Trophoblast cell (in vitro differentiated cells and primary cell): Measurements from ENCODE around the gene FOXD4L3.
"Not testable (repeated sequence)": the region's sequence is repeated elsewhere in the genome, so short reads cannot be mapped to it uniquely, and the experiment has no call there.

Source experiments
- DNase-seq, 2 donors: peaks; one replicate each; pipeline ENCODE4 v3.0.0-alpha.2; 2016
- H2AFZ ChIP-seq: 2 replicates; pipeline ENCODE4 v1.6.1; 2013; ENCODE audit warnings: low read length, moderate library complexity, mild to moderate bottlenecking; ENCODE audit not compliant: insufficient read depth, poor library complexity
- H2AK5ac ChIP-seq: 2 replicates; pipeline ENCODE4 v1.6.1; 2013; ENCODE audit warnings: mild to moderate bottlenecking, low read length
- H2BK120ac ChIP-seq: 2 replicates; pipeline ENCODE4 v1.6.1; 2013; ENCODE audit warnings: low read length, mild to moderate bottlenecking, moderate library complexity; ENCODE audit not compliant: insufficient read depth, poor library complexity
- H2BK12ac ChIP-seq: 2 replicates; pipeline ENCODE4 v1.6.1; 2013; ENCODE audit warnings: mild to moderate bottlenecking, low read length, moderate library complexity
- H2BK5ac ChIP-seq: 2 replicates; pipeline ENCODE4 v1.6.1; 2013; ENCODE audit warnings: low read length, low read depth, moderate library complexity, mild to moderate bottlenecking; ENCODE audit not compliant: poor library complexity
- H3K14ac ChIP-seq: 2 replicates; pipeline ENCODE4 v1.6.1; 2013; ENCODE audit warnings: mild to moderate bottlenecking, low read length
- H3K18ac ChIP-seq: 2 replicates; pipeline ENCODE4 v1.6.1; 2013; ENCODE audit warnings: mild to moderate bottlenecking, low read length
- H3K23ac ChIP-seq: 2 replicates; pipeline ENCODE4 v1.6.1; 2013; ENCODE audit warnings: low read length
- H3K27ac ChIP-seq: 2 replicates; pipeline ENCODE4 v1.5.1; 2013; ENCODE audit warnings: low read depth, mild to moderate bottlenecking, inconsistent platforms, low read length, moderate library complexity
- H3K27me3 ChIP-seq: 2 replicates; pipeline ENCODE4 v1.6.1; 2013; ENCODE audit warnings: inconsistent platforms, mild to moderate bottlenecking, low read length, moderate library complexity; ENCODE audit not compliant: insufficient read depth
- H3K36me3 ChIP-seq, 2 experiments: 1 replicate in 1 of 2; 2 replicates in 1 of 2; pipeline ENCODE4 v1.6.1; 2013; ENCODE audit warnings: low read length in 2 of 2, mild to moderate bottlenecking in 2 of 2, moderate library complexity in 1 of 2; ENCODE audit not compliant: insufficient read depth in 2 of 2, control insufficient read depth in 1 of 2
- H3K4ac ChIP-seq: 2 replicates; pipeline ENCODE4 v1.6.1; 2013; ENCODE audit warnings: low read depth, mild to moderate bottlenecking, low read length, moderate library complexity
- H3K4me1 ChIP-seq, 2 experiments: 1 replicate in 1 of 2; 2 replicates in 1 of 2; pipeline ENCODE4 v1.6.1; 2013; ENCODE audit warnings: low read length in 2 of 2, mild to moderate bottlenecking in 2 of 2, moderate library complexity in 1 of 2; ENCODE audit not compliant: insufficient read depth in 2 of 2, control insufficient read depth in 1 of 2
- H3K4me2 ChIP-seq: 2 replicates; pipeline ENCODE4 v1.6.1; 2013; ENCODE audit warnings: inconsistent platforms, mild to moderate bottlenecking, low read length, moderate library complexity
- H3K4me3 ChIP-seq: 2 replicates; pipeline ENCODE4 v1.5.1; 2013; ENCODE audit warnings: mild to moderate bottlenecking, low read depth, low read length, inconsistent platforms
- H3K79me1 ChIP-seq: one replicate; pipeline ENCODE4 v1.6.1; 2013; ENCODE audit warnings: low read length
- H3K79me2 ChIP-seq: 2 replicates; pipeline ENCODE4 v1.6.1; 2013; ENCODE audit warnings: low read length, mild to moderate bottlenecking; ENCODE audit not compliant: control insufficient read depth, insufficient read depth, poor library complexity
- H3K9ac ChIP-seq: 2 replicates; pipeline ENCODE4 v1.6.1; 2013; ENCODE audit warnings: mild to moderate bottlenecking, low read length
- H3K9me3 ChIP-seq: 2 replicates; pipeline ENCODE4 v1.6.1; 2013; ENCODE audit warnings: low read depth, mild to moderate bottlenecking, control low read depth, inconsistent platforms, low read length; ENCODE audit not compliant: insufficient read depth
- H4K12ac ChIP-seq: 2 replicates; pipeline ENCODE4 v1.6.1; 2013; ENCODE audit warnings: low read depth, mild to moderate bottlenecking, low read length, moderate library complexity
- H4K8ac ChIP-seq: 2 replicates; pipeline ENCODE4 v1.6.1; 2013; ENCODE audit warnings: low read depth, mild to moderate bottlenecking, low read length, moderate library complexity
- H4K91ac ChIP-seq: one replicate; pipeline ENCODE4 v1.6.1; 2013; ENCODE audit warnings: low read depth, mild to moderate bottlenecking, low read length, moderate library complexity
- WGBS: extraction: QIAGEN DNeasy Blood & Tissue Kit; methylation state at CpG from one replicate; pipeline ENCODE4 v1.1.7; 2013; ENCODE audit warnings: missing lambda C conversion rate; ENCODE audit not compliant: insufficient read length, insufficient coverage; ENCODE audit errors: extremely low coverage; 5-methylcytosine and 5-hydroxymethylcytosine counted together

FOXD4L3 gene

DNA sequence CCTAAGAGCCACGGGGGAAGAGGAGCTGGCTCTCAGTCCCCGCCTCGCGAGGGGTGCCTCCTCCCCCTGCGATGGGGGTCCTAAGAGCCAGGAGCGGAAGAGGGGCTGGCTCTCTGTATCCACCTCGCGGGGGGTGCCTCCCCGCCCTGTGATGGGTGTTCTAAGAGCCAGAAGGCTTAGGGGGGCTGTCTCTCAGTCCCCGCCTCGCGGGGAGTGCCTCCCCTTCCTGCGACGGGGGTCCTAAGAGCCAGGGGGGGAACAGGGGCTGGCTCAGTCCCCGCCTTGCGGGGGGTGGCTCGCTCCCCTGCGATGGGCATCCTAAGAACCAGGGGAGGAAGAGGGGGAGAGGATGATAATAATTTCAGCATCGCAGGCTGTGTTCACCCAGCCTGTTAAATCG lies 21.9 kb downstream of the FOXD4L3 start:
- not testable (repeated sequence) for H3K9ac ChIP-seq, H3K4me2 ChIP-seq, H2BK120ac ChIP-seq, H4K12ac ChIP-seq, H3K23ac ChIP-seq, H2BK5ac ChIP-seq, H2AFZ ChIP-seq, H3K4ac ChIP-seq, H3K27me3 ChIP-seq, H3K79me2 ChIP-seq, H3K27ac ChIP-seq, H3K14ac ChIP-seq, H4K91ac ChIP-seq, H3K4me1 ChIP-seq, H2BK12ac ChIP-seq, H4K8ac ChIP-seq, DNase-seq, H3K4me3 ChIP-seq, H3K9me3 ChIP-seq, H3K18ac ChIP-seq, H2AK5ac ChIP-seq, H3K36me3 ChIP-seq, H3K79me1 ChIP-seq
- WGBS: no CpG with 5 or more reads among the region's 20 CpGs

DNA sequence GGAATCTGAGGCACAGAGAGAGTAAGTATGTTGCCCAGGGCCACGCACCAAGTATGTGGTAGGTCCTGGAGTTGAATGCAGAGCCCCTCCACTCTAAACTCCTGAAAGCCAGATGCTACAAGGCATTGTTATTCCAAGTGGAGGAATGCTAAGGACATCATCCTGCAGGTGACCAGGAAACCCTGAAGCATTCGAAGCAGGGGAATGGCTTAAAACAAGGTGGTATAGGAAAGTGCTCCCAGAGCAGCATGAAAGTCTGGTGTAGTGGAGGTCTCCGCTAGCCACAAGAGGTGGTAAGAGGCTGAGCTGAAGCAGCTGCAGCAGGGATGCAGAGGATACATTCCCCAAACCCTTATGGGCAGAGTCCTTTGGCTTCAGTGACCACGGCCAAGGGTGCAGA lies 26.4 kb downstream of the FOXD4L3 start:
- H3K27me3 ChIP-seq, H2BK5ac ChIP-seq, H3K36me3 ChIP-seq, DNase-seq, H3K4ac ChIP-seq, H2AK5ac ChIP-seq, H3K14ac ChIP-seq, H3K23ac ChIP-seq, H4K12ac ChIP-seq, H3K9ac ChIP-seq, H3K4me2 ChIP-seq, H3K4me1 ChIP-seq, H4K8ac ChIP-seq, H4K91ac ChIP-seq, H3K18ac ChIP-seq, H2BK120ac ChIP-seq, H2AFZ ChIP-seq, H2BK12ac ChIP-seq, H3K27ac ChIP-seq, H3K4me3 ChIP-seq, H3K9me3 ChIP-seq, H3K79me2 ChIP-seq, H3K79me1 ChIP-seq: not testable (repeated sequence)
- WGBS: no CpG with 5 or more reads among the region's 4 CpGs

DNA sequence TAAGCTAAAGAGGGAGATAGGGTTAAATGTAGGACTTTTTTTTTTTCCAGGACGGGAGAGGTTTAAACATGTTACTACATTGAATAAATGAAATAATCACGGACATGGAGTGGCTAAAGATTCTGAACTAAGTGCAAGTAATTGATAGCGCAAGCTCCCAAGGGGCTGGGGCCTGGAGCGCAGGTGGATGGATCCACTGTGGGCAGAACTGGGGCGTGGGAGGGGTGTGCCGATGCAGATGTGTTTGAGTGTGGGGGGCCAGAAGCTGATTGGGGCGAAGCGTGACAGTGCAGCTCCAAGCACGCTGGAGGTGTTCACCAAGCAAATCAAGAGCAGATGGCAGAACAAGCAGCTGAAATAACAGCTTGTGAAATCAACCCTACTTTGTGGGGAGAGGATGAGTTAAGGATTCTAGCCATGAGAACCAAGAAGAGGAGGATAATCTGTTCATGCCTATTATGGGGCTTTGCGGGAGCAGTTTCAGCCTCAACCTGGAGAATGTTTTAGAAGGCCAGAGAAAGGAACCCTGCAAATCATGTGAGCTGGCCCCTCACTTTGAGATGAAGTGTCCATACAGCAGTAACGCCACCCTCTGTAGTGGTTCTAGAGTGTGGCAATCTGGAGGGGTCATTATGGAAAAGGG lies 28.0 kb downstream of the FOXD4L3 start:
- H3K4me2 ChIP-seq, H4K8ac ChIP-seq, H3K23ac ChIP-seq, H3K27me3 ChIP-seq, H3K36me3 ChIP-seq, H2BK12ac ChIP-seq, H4K91ac ChIP-seq, DNase-seq, H3K9ac ChIP-seq, H4K12ac ChIP-seq, H2BK5ac ChIP-seq, H3K79me1 ChIP-seq, H3K14ac ChIP-seq, H3K4ac ChIP-seq, H3K79me2 ChIP-seq, H3K27ac ChIP-seq, H3K9me3 ChIP-seq, H3K4me3 ChIP-seq, H3K4me1 ChIP-seq, H2BK120ac ChIP-seq, H2AFZ ChIP-seq, H3K18ac ChIP-seq, H2AK5ac ChIP-seq: not testable (repeated sequence)
- WGBS: no CpG with 5 or more reads among the region's 11 CpGs

DNA sequence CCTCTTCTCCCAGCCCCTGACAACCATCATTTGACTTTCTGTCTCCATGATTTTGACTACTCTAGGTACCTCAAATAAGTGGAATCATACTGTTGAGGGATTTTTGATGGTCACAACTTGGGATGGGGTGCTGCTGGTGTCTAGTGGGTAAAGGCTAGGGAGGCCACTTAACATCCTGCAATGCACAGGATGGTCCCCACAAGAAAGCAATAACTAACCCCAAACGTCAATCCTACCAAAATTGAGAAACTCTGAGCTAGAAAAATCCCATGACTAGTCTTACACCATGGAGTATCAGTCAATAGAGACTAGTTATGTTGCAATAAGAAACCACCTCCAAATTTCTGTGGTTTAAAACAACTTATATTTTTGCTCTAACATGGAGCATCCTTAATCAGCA lies 29.5 kb downstream of the FOXD4L3 start:
- H4K12ac ChIP-seq, H2AK5ac ChIP-seq, H3K79me1 ChIP-seq, H3K4me3 ChIP-seq, H3K4me2 ChIP-seq, H4K8ac ChIP-seq, H3K14ac ChIP-seq, H3K18ac ChIP-seq, H2BK5ac ChIP-seq, H3K4ac ChIP-seq, H3K9me3 ChIP-seq, H4K91ac ChIP-seq, H3K27me3 ChIP-seq, DNase-seq, H2BK120ac ChIP-seq, H3K9ac ChIP-seq, H3K79me2 ChIP-seq, H2BK12ac ChIP-seq, H3K4me1 ChIP-seq, H3K23ac ChIP-seq, H3K27ac ChIP-seq, H2AFZ ChIP-seq, H3K36me3 ChIP-seq: not testable (repeated sequence)
- WGBS: no CpG with 5 or more reads among the region's 1 CpG
